Mucosa of descending colon (tissue), 3 donors: ENCODE results near the gene CRYZL1. TPM values are rescaled to one million over a fixed set of nuclear protein-coding genes. Genes with fewer than 3 reads are reported as not detected.

Experiments used
- ATAC-seq: fragments of 200-7000 bp; cut with Tn5 transposase; one replicate; pipeline ENCODE4 v1.9.1; 2020; ENCODE audit warnings: mild to moderate bottlenecking, moderate library complexity
- DNase-seq, 3 donors: peaks; one replicate each; pipeline ENCODE4 v3.0.0-alpha.2; 2020
- H3K36me3 ChIP-seq: fragments of 200-600 bp; one replicate; pipeline ENCODE4 v1.8.0; 2021; ENCODE audit warnings: low read depth, mild to moderate bottlenecking
- H3K4me1 ChIP-seq: fragments of 200-600 bp; one replicate; pipeline ENCODE4 v1.8.0; 2021; ENCODE audit warnings: low read depth, mild to moderate bottlenecking
- H3K4me3 ChIP-seq: fragments of 200-600 bp; one replicate; pipeline ENCODE4 v1.8.0; 2021; ENCODE audit warnings: mild to moderate bottlenecking
- H3K9me3 ChIP-seq: fragments of 200-600 bp; one replicate; pipeline ENCODE4 v1.8.0; 2021; ENCODE audit warnings: mild to moderate bottlenecking
- intact Hi-C, 2 donors: fragments of 100-400 bp; cut with DNase I in 1 of 2; cut with micrococcal nuclease in 1 of 2; formaldehyde crosslinking; loops; one replicate each; pipeline versions ENCODE4 v1.11.0 to v1.11.1; 2022; cut with DNase I, micrococcal nuclease
- total RNA-seq, 3 donors: library from RNA; stranded (reverse); fragmentation: NEBNext Ultra II Directional in 2 of 3; extraction: Animal tissue kit (Norgen Biotek cat#: 25700) in 2 of 3; gene quantifications; one replicate each; pipeline versions ENCODE4 v1.2.1 to v1.2.4, GENCODE V29; 2021 to 2023
- TF ChIP-seq, protein P1 (sequence below): fragments of 200-600 bp; IDR thresholded peaks from one replicate; pipeline ENCODE4 v1.8.0; 2022; ENCODE audit warnings: antibody characterized with exemption, mild to moderate bottlenecking
- donor health status: DM: no; HTN: no; CAD: no; lungs with moderate emphysema.
- donor health status: DM: no; HTN: no; CAD: no.
- donor health status: DM: no; HTN: yes; CAD: no.

CRYZL1 gene
- total RNA-seq, 3 donors from 2014 or later, result 33.1 to 55.5 (median 34.0) TPM

- peaks cover 4% of the 10 kb centered on the region for H3K4me1 ChIP-seq
- peak; percentile 16 for ATAC-seq
- DNase-seq, result no peak
- intact Hi-C loops, result no loop called here
- no peaks in the 10 kb centered on the region for H3K9me3 ChIP-seq
- TF ChIP-seq, protein P1, sequence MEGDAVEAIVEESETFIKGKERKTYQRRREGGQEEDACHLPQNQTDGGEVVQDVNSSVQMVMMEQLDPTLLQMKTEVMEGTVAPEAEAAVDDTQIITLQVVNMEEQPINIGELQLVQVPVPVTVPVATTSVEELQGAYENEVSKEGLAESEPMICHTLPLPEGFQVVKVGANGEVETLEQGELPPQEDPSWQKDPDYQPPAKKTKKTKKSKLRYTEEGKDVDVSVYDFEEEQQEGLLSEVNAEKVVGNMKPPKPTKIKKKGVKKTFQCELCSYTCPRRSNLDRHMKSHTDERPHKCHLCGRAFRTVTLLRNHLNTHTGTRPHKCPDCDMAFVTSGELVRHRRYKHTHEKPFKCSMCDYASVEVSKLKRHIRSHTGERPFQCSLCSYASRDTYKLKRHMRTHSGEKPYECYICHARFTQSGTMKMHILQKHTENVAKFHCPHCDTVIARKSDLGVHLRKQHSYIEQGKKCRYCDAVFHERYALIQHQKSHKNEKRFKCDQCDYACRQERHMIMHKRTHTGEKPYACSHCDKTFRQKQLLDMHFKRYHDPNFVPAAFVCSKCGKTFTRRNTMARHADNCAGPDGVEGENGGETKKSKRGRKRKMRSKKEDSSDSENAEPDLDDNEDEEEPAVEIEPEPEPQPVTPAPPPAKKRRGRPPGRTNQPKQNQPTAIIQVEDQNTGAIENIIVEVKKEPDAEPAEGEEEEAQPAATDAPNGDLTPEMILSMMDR, result no peak
- H3K36me3 ChIP-seq, result peaks cover 29% of the 10 kb centered on the region
- H3K4me3 ChIP-seq, result no peak overlapping the region
Measured at GRCh38 chr21:33552093-33552998, 89.2 kb downstream of the CRYZL1 start.

DNA sequence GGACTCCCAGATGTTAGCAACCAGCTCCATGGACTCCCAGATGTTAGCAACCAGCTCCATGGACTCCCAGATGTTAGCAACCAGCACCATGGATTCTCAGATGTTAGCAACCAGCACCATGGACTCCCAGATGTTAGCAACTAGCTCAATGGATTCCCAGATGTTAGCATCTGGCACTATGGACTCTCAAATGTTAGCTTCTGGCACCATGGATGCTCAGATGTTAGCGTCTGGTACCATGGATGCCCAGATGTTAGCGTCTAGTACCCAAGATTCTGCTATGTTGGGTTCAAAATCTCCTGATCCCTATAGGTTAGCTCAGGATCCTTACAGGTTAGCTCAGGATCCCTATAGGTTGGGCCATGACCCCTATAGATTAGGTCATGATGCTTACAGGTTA lies 89.9 kb downstream of the CRYZL1 start:
- ATAC-seq (no peak), DNase-seq (no peak)
- Histone ChIP-seq H3K4me1 (peaks cover 4% of the 10 kb centered on the region), H3K4me3 (no peak overlapping the region), H3K9me3 (no peaks in the 10 kb centered on the region), H3K36me3 (peaks cover 29% of the 10 kb centered on the region)
- TF ChIP-seq, protein P1, result no peak
- intact Hi-C loops, result no loop called here

DNA sequence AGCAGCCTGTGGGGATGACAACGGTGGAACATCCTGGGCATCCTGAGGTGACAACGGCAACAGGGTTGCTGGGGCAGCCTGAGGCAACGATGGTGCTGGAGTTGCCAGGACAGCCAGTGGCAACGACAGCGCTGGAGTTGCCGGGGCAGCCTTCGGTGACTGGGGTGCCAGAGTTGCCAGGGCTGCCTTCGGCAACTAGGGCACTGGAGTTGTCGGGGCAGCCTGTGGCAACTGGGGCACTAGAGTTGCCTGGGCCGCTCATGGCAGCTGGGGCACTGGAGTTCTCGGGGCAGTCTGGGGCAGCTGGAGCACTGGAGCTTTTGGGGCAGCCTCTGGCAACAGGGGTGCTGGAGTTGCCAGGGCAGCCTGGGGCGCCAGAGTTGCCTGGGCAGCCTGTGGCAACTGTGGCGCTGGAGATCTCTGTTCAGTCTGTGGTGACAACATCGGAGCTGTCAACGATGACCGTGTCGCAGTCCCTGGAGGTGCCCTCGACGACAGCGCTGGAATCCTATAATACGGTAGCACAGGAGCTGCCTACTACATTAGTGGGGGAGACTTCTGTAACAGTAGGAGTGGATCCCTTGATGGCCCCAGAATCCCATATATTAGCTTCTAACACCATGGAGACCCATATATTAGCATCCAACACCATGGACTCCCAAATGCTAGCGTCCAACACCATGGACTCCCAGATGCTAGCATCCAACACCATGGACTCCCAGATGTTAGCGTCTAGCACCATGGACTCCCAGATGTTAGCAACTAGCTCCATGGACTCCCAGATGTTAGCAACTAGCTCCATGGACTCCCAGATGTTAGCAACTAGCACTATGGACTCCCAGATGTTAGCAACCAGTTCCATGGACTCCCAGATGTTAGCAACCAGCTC lies 90.5 kb downstream of the CRYZL1 start:
- Histone ChIP-seq H3K4me1 (peaks cover 2% of the 10 kb centered on the region), H3K36me3 (peaks cover 29% of the 10 kb centered on the region), H3K4me3 (no peak overlapping the region), H3K9me3 (no peaks in the 10 kb centered on the region)
- TF ChIP-seq, protein P1, result no peak
- DNase-seq (no peak), ATAC-seq (peak; percentile 8)
- intact Hi-C loops, result no loop called here

DNA sequence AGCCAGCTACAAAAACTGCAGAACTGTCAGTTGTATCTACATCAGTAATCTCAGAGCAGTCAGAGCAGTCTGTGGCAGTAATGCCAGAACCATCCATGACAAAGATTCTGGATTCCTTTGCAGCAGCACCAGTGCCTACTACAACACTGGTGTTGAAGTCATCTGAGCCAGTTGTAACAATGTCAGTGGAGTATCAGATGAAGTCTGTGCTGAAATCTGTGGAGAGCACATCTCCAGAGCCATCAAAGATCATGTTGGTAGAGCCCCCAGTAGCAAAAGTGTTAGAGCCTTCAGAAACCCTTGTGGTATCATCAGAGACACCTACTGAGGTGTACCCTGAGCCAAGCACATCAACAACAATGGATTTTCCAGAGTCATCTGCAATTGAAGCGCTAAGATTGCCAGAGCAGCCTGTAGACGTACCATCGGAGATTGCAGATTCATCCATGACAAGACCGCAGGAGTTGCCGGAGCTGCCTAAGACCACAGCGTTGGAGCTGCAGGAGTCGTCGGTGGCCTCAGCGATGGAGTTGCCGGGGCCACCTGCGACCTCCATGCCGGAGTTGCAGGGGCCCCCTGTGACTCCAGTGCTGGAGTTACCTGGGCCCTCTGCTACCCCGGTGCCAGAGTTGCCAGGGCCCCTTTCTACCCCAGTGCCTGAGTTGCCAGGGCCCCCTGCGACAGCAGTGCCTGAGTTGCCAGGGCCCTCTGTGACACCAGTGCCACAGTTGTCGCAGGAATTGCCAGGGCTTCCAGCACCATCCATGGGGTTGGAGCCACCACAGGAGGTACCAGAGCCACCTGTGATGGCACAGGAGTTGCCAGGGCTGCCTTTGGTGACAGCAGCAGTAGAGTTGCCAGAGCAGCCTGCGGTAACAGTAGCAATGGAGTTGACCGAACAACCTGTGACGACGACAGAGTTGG lies 91.4 kb downstream of the CRYZL1 start:
- Histone ChIP-seq H3K9me3 (no peaks in the 10 kb centered on the region), H3K36me3 (peaks cover 29% of the 10 kb centered on the region), H3K4me3 (no peak overlapping the region), H3K4me1 (peaks cover 7% of the 10 kb centered on the region)
- intact Hi-C loops, result no loop called here
- TF ChIP-seq, protein P1, result no peak
- DNase-seq, result no peak
- peak; percentile 10 for ATAC-seq

DNA sequence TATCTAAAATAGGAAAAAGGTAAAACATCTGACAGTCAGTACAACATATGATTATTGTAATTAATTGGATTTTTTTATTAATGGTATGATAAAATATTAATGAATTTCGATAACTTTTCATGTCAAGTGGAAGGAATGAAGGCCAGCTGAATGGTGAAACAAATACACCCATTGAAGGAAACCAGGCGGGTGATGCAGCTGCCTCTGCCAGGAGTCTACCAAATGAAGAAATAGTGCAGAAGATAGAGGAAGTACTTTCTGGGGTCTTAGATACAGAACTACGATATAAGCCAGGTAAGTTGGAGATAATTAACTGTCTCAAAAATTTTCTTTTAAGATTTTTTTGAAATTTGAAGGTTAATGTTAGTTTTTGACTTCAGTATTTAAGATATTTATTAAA lies 95.5 kb downstream of the CRYZL1 start:
- Histone ChIP-seq H3K9me3 (no peaks in the 10 kb centered on the region), H3K4me1 (peaks cover 22% of the 10 kb centered on the region), H3K4me3 (no peak overlapping the region), H3K36me3 (peaks cover 21% of the 10 kb centered on the region)
- TF ChIP-seq, protein P1, result no peak
- DNase-seq (no peak), ATAC-seq (no peak)
- intact Hi-C loops, result no loop called here
